ENCODE data around the gene ZDHHC11. TPM values are rescaled to one million over a fixed set of nuclear protein-coding genes. Genes with fewer than 3 reads are reported as not detected.
"Not testable (repeated sequence)": the region's sequence is repeated elsewhere in the genome, so short reads cannot be mapped to it uniquely, and the experiment has no call there.

ZDHHC11 gene
- total RNA-seq, 6 donors from 2014 or later, result 18.9 to 64.6 (median 27.5) TPM

DNA sequence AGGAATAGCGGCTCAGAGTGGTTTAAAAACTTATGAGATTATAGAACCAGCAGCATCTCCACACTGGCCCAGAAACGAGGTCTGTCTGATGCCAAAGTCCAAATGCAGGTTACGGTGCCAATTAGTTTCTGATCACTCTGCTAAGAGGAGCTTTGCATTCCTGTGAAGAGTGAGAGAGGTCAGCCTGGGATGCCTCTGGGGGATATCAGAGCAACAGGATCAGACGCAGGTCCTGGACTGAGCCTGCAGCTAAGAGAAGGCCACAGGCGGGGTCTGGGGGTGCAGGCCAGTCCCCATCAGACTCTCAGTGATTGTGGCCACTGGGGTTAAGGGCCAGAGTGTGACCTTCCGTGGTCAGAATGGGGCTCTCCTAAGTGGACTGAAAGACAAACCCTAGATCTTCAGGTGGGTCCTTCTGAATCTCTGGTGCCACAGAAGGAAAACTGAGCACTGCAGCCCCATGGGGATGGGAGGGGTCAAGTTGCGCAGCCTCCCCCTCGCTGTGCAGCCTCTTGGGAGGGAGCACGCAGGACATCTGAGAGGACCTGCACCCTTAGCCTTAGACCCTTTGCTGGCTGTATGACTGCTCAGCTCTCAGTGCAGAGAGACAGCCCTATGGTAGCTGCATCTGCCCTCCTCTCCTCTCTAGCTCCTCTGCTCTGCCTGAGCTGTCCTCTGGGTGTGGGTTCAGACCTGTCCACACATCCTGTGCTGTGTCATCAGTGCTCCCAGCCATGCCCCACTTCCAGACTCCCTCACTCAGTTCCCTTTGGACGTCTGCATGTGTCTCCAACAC is 42.9 kb downstream of the ZDHHC11 start:
- H3K27ac ChIP-seq, H3K4me3 ChIP-seq, H3K27me3 ChIP-seq, H3K36me3 ChIP-seq, H3K4me1 ChIP-seq, DNase-seq: not testable (repeated sequence)
- peak in 1 of 2 donors; percentile 38 for ATAC-seq (ENCODE audit: low FRiP score in 2 of 2)
- peaks cover 0 to 11% (median 0%) of the 10 kb centered on the region in 4 donors for H3K9me3 ChIP-seq
- 72 to 87% methylated on average over 5 to 6 of the region's 10 CpGs for WGBS, 2 donors

DNA sequence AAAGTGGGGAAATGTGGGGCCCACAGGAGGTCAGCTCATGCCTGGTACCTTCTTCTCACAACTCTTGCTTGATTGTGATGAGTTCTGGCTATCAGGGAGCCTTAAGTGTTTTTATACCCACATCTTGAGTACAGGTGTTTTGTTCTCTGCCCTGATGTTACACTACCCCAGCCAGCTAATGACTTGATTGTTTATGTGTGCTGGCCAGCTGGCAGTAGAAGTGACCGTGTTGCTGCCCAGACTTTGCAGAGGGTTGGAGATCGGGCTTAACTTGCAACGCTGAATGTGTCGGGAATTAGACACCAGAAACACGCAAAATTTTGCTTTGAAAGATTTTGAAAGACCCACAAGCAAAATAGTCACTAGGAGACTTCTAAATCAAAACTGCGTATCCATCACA is 49.3 kb downstream of the ZDHHC11 start:
- no peaks in the 10 kb centered on the region for H3K4me1 ChIP-seq
- no peaks in the 10 kb centered on the region for H3K36me3 ChIP-seq
- TF ChIP-seq EP300 (IDR thresholded peaks at IDR 0.05) (no peak), POLR2AphosphoS5 (IDR thresholded peaks at IDR 0.05) (no peak)
- TF ChIP-seq, protein P1, sequence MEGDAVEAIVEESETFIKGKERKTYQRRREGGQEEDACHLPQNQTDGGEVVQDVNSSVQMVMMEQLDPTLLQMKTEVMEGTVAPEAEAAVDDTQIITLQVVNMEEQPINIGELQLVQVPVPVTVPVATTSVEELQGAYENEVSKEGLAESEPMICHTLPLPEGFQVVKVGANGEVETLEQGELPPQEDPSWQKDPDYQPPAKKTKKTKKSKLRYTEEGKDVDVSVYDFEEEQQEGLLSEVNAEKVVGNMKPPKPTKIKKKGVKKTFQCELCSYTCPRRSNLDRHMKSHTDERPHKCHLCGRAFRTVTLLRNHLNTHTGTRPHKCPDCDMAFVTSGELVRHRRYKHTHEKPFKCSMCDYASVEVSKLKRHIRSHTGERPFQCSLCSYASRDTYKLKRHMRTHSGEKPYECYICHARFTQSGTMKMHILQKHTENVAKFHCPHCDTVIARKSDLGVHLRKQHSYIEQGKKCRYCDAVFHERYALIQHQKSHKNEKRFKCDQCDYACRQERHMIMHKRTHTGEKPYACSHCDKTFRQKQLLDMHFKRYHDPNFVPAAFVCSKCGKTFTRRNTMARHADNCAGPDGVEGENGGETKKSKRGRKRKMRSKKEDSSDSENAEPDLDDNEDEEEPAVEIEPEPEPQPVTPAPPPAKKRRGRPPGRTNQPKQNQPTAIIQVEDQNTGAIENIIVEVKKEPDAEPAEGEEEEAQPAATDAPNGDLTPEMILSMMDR (IDR thresholded peaks at IDR 0.05), result no peak
- H3K27me3 ChIP-seq, result no peaks in the 10 kb centered on the region
- ATAC-seq (ENCODE audit: low FRiP score in 2 of 2) (peak in 1 of 2 donors; percentile 12), DNase-seq (no peak)
- peaks cover 0 to 12% (median 0%) of the 10 kb centered on the region in 4 donors for H3K9me3 ChIP-seq
- H3K27ac ChIP-seq, result no peak overlapping the region
- no peak overlapping the region for H3K4me3 ChIP-seq
- 88 to 90% methylated on average over 6 of the region's 6 CpGs for WGBS, 2 donors

DNA sequence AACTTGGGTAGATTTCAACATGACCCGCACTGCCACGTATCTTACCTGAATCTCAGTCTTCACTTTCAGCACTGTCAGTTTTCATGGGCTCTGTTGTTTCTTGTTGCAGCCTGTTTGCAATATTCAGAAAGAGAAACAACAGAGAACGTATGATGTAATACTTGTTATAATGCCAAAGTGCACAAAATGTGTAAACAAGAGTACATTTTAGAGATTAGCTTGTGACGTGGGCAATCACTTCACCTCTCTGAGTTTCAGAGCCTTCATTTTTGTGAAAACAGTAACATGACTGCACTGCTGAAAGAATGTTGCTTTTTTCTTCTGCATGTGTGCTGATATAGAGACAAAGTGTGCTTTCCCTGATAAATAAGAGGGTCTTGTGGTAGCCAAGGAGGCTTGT is 49.7 kb downstream of the ZDHHC11 start:
- H3K27ac ChIP-seq, H3K4me1 ChIP-seq, H3K36me3 ChIP-seq, DNase-seq, H3K27me3 ChIP-seq, H3K4me3 ChIP-seq: not testable (repeated sequence)
- ATAC-seq (ENCODE audit: low FRiP score in 2 of 2), result peak in 1 of 2 donors; percentile 42
- H3K9me3 ChIP-seq, result peaks cover 0 to 12% (median 0%) of the 10 kb centered on the region in 4 donors
- WGBS, 2 donors, result 71% methylated on average over 4 of the region's 4 CpGs

DNA sequence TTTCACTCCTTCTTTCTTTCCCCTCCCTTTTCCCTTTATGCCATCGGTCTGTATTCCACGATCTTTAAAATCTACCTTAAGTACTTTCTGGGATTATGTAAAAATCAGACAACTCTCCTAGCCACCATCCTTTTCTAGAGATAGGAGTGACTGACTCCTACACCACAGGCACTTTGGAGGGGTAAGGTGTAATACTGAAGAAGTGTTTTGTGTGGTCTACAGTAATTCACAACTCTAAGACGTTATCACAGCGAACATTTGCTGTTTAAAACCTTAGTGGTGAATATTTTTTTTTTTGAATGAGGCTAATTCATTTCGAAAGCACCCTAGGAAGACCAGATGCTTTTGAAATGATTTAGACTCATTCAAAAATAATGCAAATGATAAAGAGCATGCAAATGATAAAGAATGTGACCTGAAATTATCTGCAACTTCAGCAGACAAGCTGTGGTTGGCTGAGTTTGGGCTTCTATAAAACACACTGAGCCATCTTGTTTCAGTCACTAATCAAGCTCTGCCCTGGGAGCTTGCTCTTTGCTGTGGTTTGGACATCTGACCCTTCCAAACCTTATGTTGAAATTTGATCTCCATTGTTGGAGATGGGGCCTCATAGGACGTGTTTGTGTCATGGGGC is 52.2 kb downstream of the ZDHHC11 start:
- not testable (repeated sequence) for H3K4me1 ChIP-seq; ATAC-seq (ENCODE audit: low FRiP score in 2 of 2); H3K36me3 ChIP-seq; H3K27ac ChIP-seq; H3K4me3 ChIP-seq; H3K27me3 ChIP-seq; DNase-seq; H3K9me3 ChIP-seq
- 64 to 76% methylated on average over 5 to 6 of the region's 6 CpGs for WGBS, 2 donors

DNA sequence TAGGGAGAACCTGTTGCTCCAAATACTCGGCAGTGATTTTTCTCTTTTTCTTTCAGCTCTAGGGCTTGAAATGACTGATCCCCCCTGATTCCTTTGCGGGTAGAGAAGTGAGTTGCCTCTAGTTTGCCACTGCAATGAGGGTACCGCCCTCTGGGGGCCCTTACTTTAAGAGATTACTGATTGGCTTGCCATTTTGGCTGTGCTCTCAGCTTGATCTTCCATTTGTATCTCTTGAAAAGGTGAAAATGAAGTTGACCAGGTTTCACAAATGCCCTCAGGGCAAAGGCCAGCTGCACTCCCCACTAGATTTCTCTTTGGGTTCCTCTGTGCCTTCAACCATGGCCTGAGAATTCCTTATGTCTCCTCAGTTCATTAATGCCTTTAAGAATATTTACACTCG is 52.8 kb downstream of the ZDHHC11 start:
- not testable (repeated sequence) for DNase-seq; H3K9me3 ChIP-seq; H3K27ac ChIP-seq; H3K4me1 ChIP-seq; H3K36me3 ChIP-seq; H3K4me3 ChIP-seq; H3K27me3 ChIP-seq; ATAC-seq (ENCODE audit: low FRiP score in 2 of 2)
- WGBS, 2 donors, result 61 to 77% methylated on average over 3 of the region's 4 CpGs

DNA sequence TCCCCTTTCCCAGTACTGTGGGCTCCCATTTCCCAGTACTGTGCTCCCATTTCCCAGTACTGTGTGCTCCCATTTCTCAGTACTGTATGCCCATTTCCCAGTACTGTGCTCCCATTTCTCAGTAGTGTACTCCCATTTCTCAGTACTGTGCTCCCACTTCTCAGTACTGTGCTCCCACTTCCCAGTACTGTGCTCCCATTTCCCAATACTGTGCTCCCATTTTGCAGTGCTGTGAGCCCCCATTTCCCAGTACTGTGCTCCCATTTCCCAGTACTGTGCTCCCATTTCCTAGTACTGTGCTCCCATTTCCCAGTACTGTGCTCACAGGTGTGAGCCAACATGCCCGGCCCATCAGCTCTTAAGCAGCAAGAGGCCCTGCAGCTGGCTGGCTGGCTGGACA is 54.9 kb downstream of the ZDHHC11 start:
- not testable (repeated sequence) for H3K9me3 ChIP-seq; DNase-seq; H3K36me3 ChIP-seq; H3K27me3 ChIP-seq; H3K27ac ChIP-seq; ATAC-seq (ENCODE audit: low FRiP score in 2 of 2); H3K4me3 ChIP-seq; H3K4me1 ChIP-seq
- WGBS, 2 donors, result 57 to 71% methylated on average over 1 of the region's 1 CpG

DNA sequence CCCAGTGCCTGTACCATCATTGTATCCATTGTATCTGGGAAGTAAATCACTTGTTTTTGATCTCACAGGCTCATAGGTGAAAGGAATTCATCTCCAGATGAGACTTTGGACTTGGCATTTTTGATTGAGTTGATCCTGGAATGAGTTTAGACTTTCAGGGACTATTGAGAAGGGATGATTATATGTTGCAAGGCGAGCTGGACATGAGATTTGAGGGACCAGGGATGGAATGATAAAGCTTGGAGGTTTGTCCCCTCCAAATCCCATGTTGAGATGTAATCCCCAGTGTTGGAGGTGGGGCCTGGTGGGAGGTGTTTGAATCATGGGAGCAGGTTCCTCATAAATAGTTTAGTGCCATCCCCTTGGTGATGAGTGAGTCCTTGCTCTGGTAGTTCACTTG is 55.8 kb downstream of the ZDHHC11 start:
- not testable (repeated sequence) for H3K4me1 ChIP-seq; DNase-seq; H3K27ac ChIP-seq; H3K4me3 ChIP-seq; ATAC-seq (ENCODE audit: low FRiP score in 2 of 2); H3K36me3 ChIP-seq; H3K9me3 ChIP-seq; H3K27me3 ChIP-seq
- 83 to 91% methylated on average over 1 of the region's 1 CpG for WGBS, 2 donors

DNA sequence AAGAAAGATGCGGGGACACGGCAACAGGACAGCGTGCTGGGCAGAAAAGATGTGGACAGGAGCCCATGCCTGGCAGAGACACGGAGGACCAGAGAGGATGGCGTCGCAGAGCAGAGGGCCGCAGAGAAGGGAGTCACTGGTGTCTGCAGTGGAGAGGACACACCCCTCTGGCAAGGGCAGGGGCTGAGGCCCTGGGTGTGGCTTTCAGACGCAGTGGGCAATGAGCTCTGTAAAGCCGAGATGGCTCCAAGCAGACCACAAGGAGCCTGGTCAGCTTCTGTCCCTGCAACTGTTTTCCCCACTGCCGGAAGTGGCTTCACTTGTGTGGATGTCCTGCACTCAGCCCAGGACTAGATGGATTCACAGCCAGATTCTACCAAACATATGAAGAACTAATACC is 62.1 kb downstream of the ZDHHC11 start:
- peaks cover 3 to 19% (median 11%) of the 10 kb centered on the region in 4 donors for H3K4me1 ChIP-seq
- peaks cover 0 to 18% (median 2%) of the 10 kb centered on the region in 4 donors for H3K27me3 ChIP-seq
- WGBS, 2 donors, result 83 to 92% methylated on average over 8 to 10 of the region's 10 CpGs
- not testable (repeated sequence) for H3K27ac ChIP-seq; ATAC-seq (ENCODE audit: low FRiP score in 2 of 2); H3K36me3 ChIP-seq; H3K4me3 ChIP-seq; H3K9me3 ChIP-seq
- peak in 1 of 2 donors; percentile 33 for DNase-seq

DNA sequence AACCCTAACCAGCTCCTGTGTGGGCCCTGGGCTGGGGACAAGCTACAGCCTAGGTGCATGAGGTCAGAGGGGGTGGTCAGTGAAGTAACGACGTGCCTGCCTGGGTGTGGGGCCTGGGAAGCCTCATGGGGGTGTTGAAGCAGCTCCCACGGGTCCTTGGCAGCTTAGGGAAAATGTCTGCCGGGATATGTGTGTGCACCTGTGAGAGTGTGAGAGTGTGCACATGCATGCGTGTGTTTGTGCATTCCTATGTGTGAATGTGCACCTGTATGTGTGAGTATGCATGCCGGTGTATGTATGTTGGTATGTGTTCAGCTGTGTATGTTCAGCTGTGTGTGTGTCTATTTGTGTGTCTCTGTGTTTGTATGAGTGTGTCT is 62.9 kb downstream of the ZDHHC11 start:
- H3K4me1 ChIP-seq, result peaks cover 3 to 27% (median 15%) of the 10 kb centered on the region in 4 donors
- not testable (repeated sequence) for H3K9me3 ChIP-seq; ATAC-seq (ENCODE audit: low FRiP score in 2 of 2); H3K27ac ChIP-seq; H3K36me3 ChIP-seq; H3K4me3 ChIP-seq
- H3K27me3 ChIP-seq, result peaks cover 0 to 18% (median 2%) of the 10 kb centered on the region in 4 donors
- peak; percentile 4 to 19 for DNase-seq
- WGBS, 2 donors, result 87 to 94% methylated on average over 6 of the region's 6 CpGs

DNA sequence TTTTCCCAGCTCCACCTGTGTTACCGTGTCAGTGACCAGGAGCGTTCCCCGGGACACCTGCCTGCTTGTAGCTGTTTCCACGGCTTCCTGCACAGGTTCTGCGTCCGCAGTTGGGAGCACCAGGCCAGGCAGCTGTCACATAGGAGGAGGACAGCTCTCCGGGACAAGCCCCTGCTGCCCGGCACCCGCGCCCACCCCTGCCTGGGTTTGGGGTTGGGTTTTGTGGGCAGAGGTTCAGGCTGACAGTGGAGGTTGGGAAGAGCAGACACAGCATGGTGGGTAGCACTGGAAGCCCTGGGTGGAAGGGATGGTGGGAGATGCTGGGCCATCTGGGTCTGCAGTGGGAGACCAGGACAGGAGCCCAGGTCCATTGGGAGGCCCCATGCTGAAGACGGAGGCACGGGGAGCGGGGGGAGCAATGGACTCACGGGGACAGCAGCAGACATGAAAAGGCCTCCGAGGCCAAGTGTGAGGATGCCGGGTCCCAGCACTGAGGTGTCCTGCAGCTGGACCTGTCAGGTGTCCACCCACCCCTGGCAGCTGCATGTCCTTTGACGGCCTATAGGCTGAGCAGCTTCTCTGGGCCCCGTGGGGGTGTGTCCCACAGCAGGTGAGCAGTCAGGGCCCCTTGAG is 63.4 kb downstream of the ZDHHC11 start:
- H3K4me3 ChIP-seq; H3K27ac ChIP-seq; H3K36me3 ChIP-seq; H3K9me3 ChIP-seq; ATAC-seq (ENCODE audit: low FRiP score in 2 of 2): not testable (repeated sequence)
- Histone ChIP-seq H3K4me1 (peaks cover 3 to 28% (median 15%) of the 10 kb centered on the region in 4 donors), H3K27me3 (peaks cover 0 to 18% (median 2%) of the 10 kb centered on the region in 4 donors)
- 93 to 96% methylated on average over 6 to 7 of the region's 18 CpGs for WGBS, 2 donors
- peak in 1 of 2 donors; percentile 65 for DNase-seq

DNA sequence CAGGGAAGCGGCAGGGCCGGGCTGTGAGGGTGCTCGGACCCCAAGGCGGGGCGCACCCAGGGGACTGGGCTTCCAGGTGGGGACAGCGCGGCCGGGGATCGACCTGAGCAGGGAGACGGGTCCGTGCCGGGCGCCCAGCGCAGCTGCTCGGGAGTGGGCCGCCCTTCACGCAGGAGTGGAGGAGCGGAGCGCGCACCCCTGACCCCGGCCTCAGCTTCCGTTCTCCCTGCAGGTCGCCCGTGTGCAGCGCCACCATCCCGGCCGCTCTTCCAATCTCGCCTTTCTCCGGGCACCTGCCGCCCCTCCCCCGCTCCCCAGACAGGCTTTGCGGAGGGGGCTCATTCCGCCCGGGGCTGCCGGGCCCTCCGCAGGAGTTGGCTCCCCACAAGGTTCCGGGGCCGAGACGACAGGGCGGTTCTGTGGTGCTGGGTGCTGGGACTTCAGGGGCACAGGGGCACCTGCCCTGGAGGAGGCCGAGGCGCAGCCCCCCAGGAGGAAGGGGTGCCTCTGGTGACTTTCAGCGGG is 65.5 kb downstream of the ZDHHC11 start:
- 8% methylated on average over 9 of the region's 43 CpGs; no CpG with 5 or more reads in 1 of the 2 donors for WGBS, 2 donors
- peak; percentile 1 to 20 for ATAC-seq (ENCODE audit: low FRiP score in 2 of 2)
- peak; percentile 38 to 81 for DNase-seq

More for the DNA sequence above, 65.5 kb downstream of the ZDHHC11 start:
- H3K27me3 ChIP-seq, result peaks cover 0 to 18% (median 2%) of the 10 kb centered on the region in 4 donors
- peak overlapping the region in 2 of 4 donors; percentile 41 to 67 for H3K27ac ChIP-seq
- H3K4me1 ChIP-seq, result peaks cover 3 to 28% (median 15%) of the 10 kb centered on the region in 4 donors
- not testable (repeated sequence) for H3K9me3 ChIP-seq, H3K36me3 ChIP-seq
- H3K4me3 ChIP-seq, result peak overlapping the region; percentile 48 to 86 (median 60)

All from upper lobe of left lung (tissue), 6 donors.